Right lobe of liver (tissue), 4 donors: ENCODE measurements around the gene ATIC.

ENCODE experiments used
- CTCF ChIP-seq, 4 donors: fragments of 200-600 bp in 3 of 4; fragments of 450-650 bp in 1 of 4; IDR thresholded peaks; one replicate each; pipeline versions ENCODE4 v1.5.1 to v1.8.0; 2016 to 2022; ENCODE audit warnings: antibody characterized with exemption in 4 of 4, mild to moderate bottlenecking in 2 of 4
- POLR2A ChIP-seq: fragments of 450-650 bp; IDR thresholded peaks from one replicate; pipeline ENCODE4 v1.6.1; 2017; ENCODE audit warnings: antibody characterized with exemption, mild to moderate bottlenecking
- donor health status: DM: no; HTN: no; CAD: no.
- donor health status: DM: no; HTN: no; CAD: no.
- donor health status: DM: no; HTN: yes; CAD: no.

- TF ChIP-seq CTCF (IDR thresholded peaks at IDR 0.05) (no peak), POLR2A (no peak)
Observed at GRCh38 chr2:215358891-215359575, 47.2 kb downstream of the ATIC start.
